B cell (primary cell): Measurements from ENCODE around the gene AASS. TPM values are rescaled to one million over a fixed set of nuclear protein-coding genes. Genes with fewer than 3 reads are reported as not detected.
"Not testable (repeated sequence)": the region's sequence is repeated elsewhere in the genome, so short reads cannot be mapped to it uniquely, and the experiment has no call there.

Experiments
- ATAC-seq: fragments of 200-7000 bp; cut with Tn5 transposase; one replicate; pipeline ENCODE4 v1.10.0; 2021; ENCODE audit warnings: low read depth, mild to moderate bottlenecking, moderate number of reproducible peaks, moderate library complexity
- CTCF ChIA-PET: fragments of 350-600 bp; sonication (Branson Sonifier 250); formaldehyde crosslinking; loops from one replicate; lab custom pipeline; 2021; ENCODE audit warnings: antibody characterized with exemption, inconsistent platforms; lab: Charles Lee
- POLR2A ChIA-PET: fragments of 350-600 bp; sonication (Branson Sonifier 250); formaldehyde crosslinking; loops from one replicate; lab custom pipeline; 2021; ENCODE audit warnings: antibody characterized with exemption; lab: Charles Lee
- DNase-seq: peaks from one replicate; pipeline ENCODE4 v3.0.0; 2013
- H2AFZ ChIP-seq: 2 replicates; pipeline ENCODE4 v1.6.1; 2012; ENCODE audit warnings: mild to moderate bottlenecking, low read depth, low read length; ENCODE audit not compliant: insufficient read depth, poor library complexity, severe bottlenecking
- H3K27ac ChIP-seq, 2 donors: 1 replicate in 1 of 2; 2 replicates in 1 of 2; pipeline ENCODE4 v1.5.1; 2012 to 2013; ENCODE audit warnings: low read length in 2 of 2, mild to moderate bottlenecking in 2 of 2, moderate library complexity in 1 of 2
- H3K27me3 ChIP-seq, 4 experiments: fragments of 200-600 bp in 1 of 4; sonication (generic) in 1 of 4; replicated peaks in 1 of 4; 1 replicate in 2 of 4; 2 replicates in 2 of 4; pipeline versions ENCODE4 v1.6.1 to v1.7.0; 2013 to 2016; ENCODE audit warnings: low read length in 3 of 4, mild to moderate bottlenecking in 2 of 4, mixed read lengths in 1 of 4, moderate library complexity in 1 of 4; ENCODE audit not compliant: insufficient read depth in 4 of 4, control insufficient read depth in 3 of 4; ENCODE audit errors: control extremely low read depth in 1 of 4
- H3K36me3 ChIP-seq, 2 experiments: replicated peaks in 1 of 2; 1 replicate in 1 of 2; 2 replicates in 1 of 2; pipeline versions ENCODE4 v1.6.1 to v1.7.1; 2013; ENCODE audit warnings: low read length in 1 of 2; ENCODE audit not compliant: insufficient read depth in 2 of 2, control insufficient read depth in 1 of 2; ENCODE audit errors: control extremely low read depth in 1 of 2, extremely low read depth in 1 of 2
- H3K4me1 ChIP-seq, 2 donors: fragments of 200-600 bp in 1 of 2; sonication (generic) in 1 of 2; 1 replicate in 1 of 2; 2 replicates in 1 of 2; pipeline versions ENCODE4 v1.5.1 to v1.6.1; 2013 to 2017; ENCODE audit warnings: low read length in 2 of 2; ENCODE audit not compliant: control insufficient read depth in 2 of 2, insufficient read depth in 2 of 2
- H3K4me2 ChIP-seq: replicated peaks from 2 replicates; pipeline ENCODE3; 2012; ENCODE audit warnings: mild to moderate bottlenecking, low read depth, low read length; ENCODE audit not compliant: poor library complexity, severe bottlenecking
- H3K4me3 ChIP-seq, 5 experiments: fragments of 200-600 bp in 1 of 5; sonication (generic) in 1 of 5; 1 replicate in 3 of 5; 2 replicates in 2 of 5; pipeline versions ENCODE4 v1.5.1 to v1.7.0; 2011 to 2016; ENCODE audit warnings: low read length in 4 of 5, mild to moderate bottlenecking in 4 of 5, low read depth in 2 of 5, control low read depth in 1 of 5, moderate library complexity in 1 of 5; ENCODE audit not compliant: insufficient read depth in 1 of 5; ENCODE audit errors: control extremely low read depth in 1 of 5, extremely low read depth in 1 of 5
- H3K79me2 ChIP-seq: fragments of 200-600 bp; sonication (generic); one replicate; pipeline ENCODE4 v1.6.0; 2016; ENCODE audit warnings: low read length; ENCODE audit not compliant: control insufficient read depth, insufficient read depth
- H3K9ac ChIP-seq: fragments of 200-600 bp; sonication (generic); 2 replicates; pipeline ENCODE4 v1.6.1; 2017; ENCODE audit warnings: mild to moderate bottlenecking, low read length, moderate library complexity
- H3K9me3 ChIP-seq, 3 donors: one replicate each; pipeline versions ENCODE4 v1.6.1 to v1.7.1; 2013; ENCODE audit warnings: low read length in 2 of 3; ENCODE audit not compliant: control insufficient read depth in 2 of 3, insufficient read depth in 1 of 3; ENCODE audit errors: control extremely low read depth in 1 of 3
- H4K20me1 ChIP-seq: 2 replicates; pipeline ENCODE4 v1.6.0; 2012; ENCODE audit warnings: mild to moderate bottlenecking, low read length; ENCODE audit not compliant: insufficient read depth, control insufficient read depth, poor library complexity, severe bottlenecking
- H3K27ac Mint-ChIP-seq: one replicate; pipeline ENCODE4 v1.8.0; 2021; ENCODE audit warnings: mixed read lengths
- H3K27me3 Mint-ChIP-seq: one replicate; pipeline ENCODE4 v1.8.0; 2021; ENCODE audit warnings: mixed read lengths
- H3K4me1 Mint-ChIP-seq: one replicate; pipeline ENCODE4 v1.8.0; 2021; ENCODE audit warnings: mixed read lengths
- H3K4me3 Mint-ChIP-seq: one replicate; pipeline ENCODE4 v1.8.0; 2021; ENCODE audit warnings: mixed read lengths
- H3K9me3 Mint-ChIP-seq: one replicate; pipeline ENCODE4 v1.8.0; 2022; ENCODE audit warnings: mixed read lengths; ENCODE audit not compliant: insufficient read depth
- EZH2 ChIP-seq: IDR thresholded peaks from 2 replicates; pipeline ENCODE4 v1.6.1; 2012; ENCODE audit warnings: borderline replicate concordance, low read depth, mild to moderate bottlenecking, moderate library complexity, low read length; ENCODE audit not compliant: insufficient read depth, poor library complexity, severe bottlenecking
- WGBS: methylation state at CpG from one replicate; pipeline ENCODE4 v1.1.5; 2013; ENCODE audit warnings: missing lambda C conversion rate; ENCODE audit not compliant: insufficient coverage; 5-methylcytosine and 5-hydroxymethylcytosine counted together
- intact Hi-C: fragments of 100-400 bp; cut with micrococcal nuclease; formaldehyde crosslinking; loops from one replicate; pipeline ENCODE4 v1.10.0; 2022
- polyA plus RNA-seq: library from polyadenylated mRNA; depleted of rRNA; stranded (reverse); fragments of >200 nt; gene quantifications from 2 replicates; pipeline ENCODE4 v1.2.3, GENCODE V29; 2012
- total RNA-seq, 2 donors: library from RNA; stranded (reverse); fragments of 120-200 nt in 1 of 2; gene quantifications; 1 replicate in 1 of 2; 2 replicates in 1 of 2; pipeline versions ENCODE4 v1.2.3 to v1.2.4, GENCODE V29; 2013 to 2022
- TF ChIP-seq, protein P1 (sequence below): fragments of 200-600 bp; IDR thresholded peaks from one replicate; pipeline ENCODE4 v1.8.0; 2022; ENCODE audit warnings: antibody characterized with exemption, mild to moderate bottlenecking

The AASS gene
- total and polyA plus RNA-seq, 2 donors (not counting 1 experiment from before 2014, with no cell fraction given), result 2.1 to 10.6 TPM

DNA sequence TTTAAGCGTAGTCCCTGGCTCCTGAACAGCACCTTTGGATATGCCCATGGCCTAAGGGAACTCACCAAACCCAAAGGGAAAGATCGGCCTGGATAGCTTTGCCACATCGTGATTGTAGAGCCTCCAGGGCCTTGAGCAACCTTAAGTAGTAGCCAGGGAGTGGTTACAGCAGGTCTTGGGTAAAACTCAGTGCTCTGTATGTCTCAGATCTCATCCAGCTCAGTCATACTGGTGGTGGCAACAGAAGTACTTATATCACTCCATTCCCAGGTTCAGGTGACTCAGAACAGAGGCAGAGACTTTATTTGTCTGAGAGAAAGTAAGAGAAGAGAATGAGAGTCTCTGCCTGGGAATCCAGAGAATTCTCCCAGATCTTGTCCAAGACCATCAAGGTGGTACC lies 39.1 kb upstream of the AASS start:
- intact Hi-C loops, result no loop called here
- H3K4me2 ChIP-seq, result no peak overlapping the region
- 82% methylated on average over 3 of the region's 3 CpGs for WGBS
- H3K9ac ChIP-seq, result no peak overlapping the region
- Mint-ChIP-seq H3K27me3 (peaks cover 7% of the 10 kb centered on the region), H3K27ac (no peak overlapping the region), H3K4me3 (no peak overlapping the region), H3K9me3 (no peaks in the 10 kb centered on the region), H3K4me1 (no peaks in the 10 kb centered on the region)
- H3K79me2 ChIP-seq, result no peaks in the 10 kb centered on the region
- no peak for TF ChIP-seq EZH2
- TF ChIP-seq, protein P1, sequence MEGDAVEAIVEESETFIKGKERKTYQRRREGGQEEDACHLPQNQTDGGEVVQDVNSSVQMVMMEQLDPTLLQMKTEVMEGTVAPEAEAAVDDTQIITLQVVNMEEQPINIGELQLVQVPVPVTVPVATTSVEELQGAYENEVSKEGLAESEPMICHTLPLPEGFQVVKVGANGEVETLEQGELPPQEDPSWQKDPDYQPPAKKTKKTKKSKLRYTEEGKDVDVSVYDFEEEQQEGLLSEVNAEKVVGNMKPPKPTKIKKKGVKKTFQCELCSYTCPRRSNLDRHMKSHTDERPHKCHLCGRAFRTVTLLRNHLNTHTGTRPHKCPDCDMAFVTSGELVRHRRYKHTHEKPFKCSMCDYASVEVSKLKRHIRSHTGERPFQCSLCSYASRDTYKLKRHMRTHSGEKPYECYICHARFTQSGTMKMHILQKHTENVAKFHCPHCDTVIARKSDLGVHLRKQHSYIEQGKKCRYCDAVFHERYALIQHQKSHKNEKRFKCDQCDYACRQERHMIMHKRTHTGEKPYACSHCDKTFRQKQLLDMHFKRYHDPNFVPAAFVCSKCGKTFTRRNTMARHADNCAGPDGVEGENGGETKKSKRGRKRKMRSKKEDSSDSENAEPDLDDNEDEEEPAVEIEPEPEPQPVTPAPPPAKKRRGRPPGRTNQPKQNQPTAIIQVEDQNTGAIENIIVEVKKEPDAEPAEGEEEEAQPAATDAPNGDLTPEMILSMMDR, result no peak
- H3K27me3 ChIP-seq, result peaks cover 0 to 4% (median 0%) of the 10 kb centered on the region in 4 experiments
- no peak overlapping the region for H2AFZ ChIP-seq
- no peak overlapping the region for H3K4me3 ChIP-seq
- POLR2A ChIA-PET, result no interaction called here
- CTCF ChIA-PET, result no interaction called here
- H3K27ac ChIP-seq, result no peak overlapping the region
- H3K9me3 ChIP-seq, result no peaks in the 10 kb centered on the region
- ATAC-seq (no peak), DNase-seq (no peak)
- no peaks in the 10 kb centered on the region for H3K4me1 ChIP-seq
- no peaks in the 10 kb centered on the region for H3K36me3 ChIP-seq
- no peaks in the 10 kb centered on the region for H4K20me1 ChIP-seq

DNA sequence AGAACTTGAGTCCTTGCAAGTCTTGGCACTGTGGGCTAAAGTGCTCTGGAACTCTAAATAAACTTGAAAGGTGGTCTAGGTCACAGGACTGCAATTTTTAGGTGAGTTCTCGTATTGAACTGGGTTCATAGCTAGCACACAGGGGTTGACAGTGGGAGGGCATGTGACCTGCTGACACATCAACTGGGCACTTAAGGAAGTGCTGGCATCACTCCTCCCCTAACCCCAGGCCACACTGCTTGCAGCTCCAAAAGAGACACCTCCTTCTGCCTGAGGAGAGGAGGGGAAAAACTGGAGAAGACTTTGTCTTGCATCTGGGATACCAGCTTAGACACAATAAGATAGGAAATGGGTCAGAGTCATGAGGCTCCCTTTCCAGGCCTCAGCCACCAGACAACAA lies 38.0 kb upstream of the AASS start:
- Histone ChIP-seq H3K79me2 (no peaks in the 10 kb centered on the region), H3K36me3 (no peaks in the 10 kb centered on the region), H2AFZ (no peak overlapping the region), H3K9me3 (no peaks in the 10 kb centered on the region), H4K20me1 (no peaks in the 10 kb centered on the region), H3K4me1 (no peaks in the 10 kb centered on the region), H3K4me3 (no peak overlapping the region), H3K4me2 (no peak overlapping the region), H3K27ac (no peak overlapping the region), H3K9ac (no peak overlapping the region), H3K27me3 (peaks cover 0 to 4% (median 0%) of the 10 kb centered on the region in 4 experiments)
- WGBS, result no CpG with 5 or more reads among the region's 1 CpG
- ChIA-PET CTCF (no interaction called here), POLR2A (no interaction called here)
- TF ChIP-seq, protein P1, result no peak
- no peak for TF ChIP-seq EZH2
- intact Hi-C loops, result no loop called here
- ATAC-seq, result no peak
- no peak overlapping the region for H3K4me3 Mint-ChIP-seq
- H3K27me3 Mint-ChIP-seq, result peaks cover 7% of the 10 kb centered on the region
- no peaks in the 10 kb centered on the region for H3K4me1 Mint-ChIP-seq
- H3K27ac Mint-ChIP-seq, result no peak overlapping the region
- no peak for DNase-seq
- no peaks in the 10 kb centered on the region for H3K9me3 Mint-ChIP-seq

DNA sequence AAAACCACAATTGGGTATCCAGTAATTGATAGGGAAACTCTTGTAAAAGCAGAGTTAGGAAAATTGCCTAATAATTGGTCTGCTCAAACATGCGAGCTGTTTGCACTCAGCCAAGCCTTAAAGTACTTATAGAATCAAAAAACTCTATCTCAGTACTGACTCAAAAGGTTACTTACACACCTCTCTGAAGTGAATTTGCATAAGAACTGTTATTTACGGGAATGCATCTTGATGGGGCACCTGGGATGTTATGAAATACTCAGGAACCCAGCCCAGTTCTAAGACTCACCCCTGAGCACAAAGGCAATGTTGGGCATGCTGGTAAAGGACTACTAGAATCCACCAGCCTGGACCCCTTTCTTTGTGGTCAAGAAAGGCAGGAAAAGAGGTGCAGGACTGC lies 28.1 kb upstream of the AASS start:
- CTCF ChIA-PET, H3K4me1 ChIP-seq, H2AFZ ChIP-seq, H3K4me1 Mint-ChIP-seq, DNase-seq, H3K27ac ChIP-seq, H3K9me3 ChIP-seq, H3K4me3 Mint-ChIP-seq, H3K79me2 ChIP-seq, H3K36me3 ChIP-seq, H3K27ac Mint-ChIP-seq, H3K9me3 Mint-ChIP-seq, H3K4me3 ChIP-seq, H3K27me3 ChIP-seq, H3K4me2 ChIP-seq, H4K20me1 ChIP-seq, H3K27me3 Mint-ChIP-seq, intact Hi-C loops, POLR2A ChIA-PET, H3K9ac ChIP-seq, ATAC-seq: not testable (repeated sequence)
- WGBS, result no CpG with 5 or more reads among the region's 2 CpGs
